Caco-2 (cell line): Measurements from ENCODE around the gene NFATC2. TPM values are rescaled to one million over a fixed set of nuclear protein-coding genes. Genes with fewer than 3 reads are reported as not detected.

ENCODE experiments used
- BruUV-seq: library from RNA; stranded (reverse); fragments of 400-500 nt; replicated peaks from 2 replicates; lab custom pipeline; 2021; lab: Mats Ljungman, UMichigan
- CTCF ChIA-PET: fragments of 300-600 bp; sonication (Branson Sonifier 250); formaldehyde crosslinking; loops from one replicate; lab custom pipeline; 2022; ENCODE audit warnings: antibody characterized with exemption; lab: Charles Lee
- POLR2A ChIA-PET: fragments of 300-600 bp; sonication (Branson Sonifier 250); formaldehyde crosslinking; loops from one replicate; lab custom pipeline; 2022; ENCODE audit warnings: antibody characterized with exemption; lab: Charles Lee
- DNase-seq, 2 experiments: peaks; one replicate each; pipeline versions ENCODE4 v3.0.0 to v3.0.0-alpha.2; 2020 to 2022
- H3K27me3 ChIP-seq: replicated peaks from 2 replicates; pipeline ENCODE4 v1.6.0; 2011; ENCODE audit warnings: low read length; ENCODE audit not compliant: control insufficient read depth, insufficient read depth
- H3K36me3 ChIP-seq: 2 replicates; pipeline ENCODE4 v1.5.1; 2011; ENCODE audit warnings: low read length; ENCODE audit not compliant: control insufficient read depth, insufficient read depth
- H3K4me1 ChIP-seq: fragments of 250-450 bp; sonication (Bioruptor Pico); 2 replicates; pipeline ENCODE4 v1.5.1; 2020; ENCODE audit warnings: mild to moderate bottlenecking
- H3K4me3 ChIP-seq: 2 replicates; pipeline ENCODE4 v1.5.1; 2011; ENCODE audit warnings: low read depth, mild to moderate bottlenecking, control low read depth, low read length
- H3K9me3 ChIP-seq: fragments of 250-450 bp; sonication (Bioruptor Pico); 2 replicates; pipeline ENCODE4 v1.5.1; 2020; ENCODE audit warnings: mild to moderate bottlenecking, moderate library complexity
- H3K27ac Mint-ChIP-seq: one replicate; pipeline ENCODE4 v1.8.0; 2022; ENCODE audit warnings: mixed read lengths; ENCODE audit not compliant: unreplicated experiment
- H3K27me3 Mint-ChIP-seq: one replicate; pipeline ENCODE4 v1.8.0; 2022; ENCODE audit warnings: mixed read lengths; ENCODE audit not compliant: insufficient read depth, unreplicated experiment
- H3K36me3 Mint-ChIP-seq: one replicate; pipeline ENCODE4 v1.8.0; 2022; ENCODE audit warnings: mild to moderate bottlenecking, mixed read lengths; ENCODE audit not compliant: insufficient read depth, unreplicated experiment
- H3K4me1 Mint-ChIP-seq: one replicate; pipeline ENCODE4 v1.8.0; 2022; ENCODE audit warnings: low read depth, mixed read lengths; ENCODE audit not compliant: unreplicated experiment
- H3K4me3 Mint-ChIP-seq: one replicate; pipeline ENCODE4 v1.8.0; 2022; ENCODE audit warnings: mild to moderate bottlenecking, moderate library complexity, mixed read lengths; ENCODE audit not compliant: unreplicated experiment
- H3K9me3 Mint-ChIP-seq: one replicate; pipeline ENCODE4 v1.8.0; 2022; ENCODE audit warnings: mixed read lengths; ENCODE audit not compliant: unreplicated experiment
- intact Hi-C: fragments of 100-400 bp; cut with micrococcal nuclease; formaldehyde crosslinking; loops from one replicate; pipeline ENCODE4 v1.10.0; 2022; ENCODE audit not compliant: unreplicated experiment
- total RNA-seq: library from RNA; stranded (reverse); gene quantifications from 2 replicates; pipeline ENCODE4 v1.2.3, GENCODE V29; 2022
- TF ChIP-seq, protein P1 (sequence below), 2 experiments: fragments of 200-600 bp in 1 of 2; IDR thresholded peaks; 1 replicate in 1 of 2; 2 replicates in 1 of 2; pipeline versions ENCODE4 v1.5.1 to v1.8.0; 2011 to 2022; ENCODE audit warnings: antibody characterized with exemption in 1 of 2, control low read depth in 1 of 2, inconsistent platforms in 1 of 2, low read depth in 1 of 2, low read length in 1 of 2, mild to moderate bottlenecking in 1 of 2, moderate library complexity in 1 of 2; ENCODE audit not compliant: insufficient read depth in 1 of 2, severe bottlenecking in 1 of 2, unreplicated experiment in 1 of 2

NFATC2 gene
- total RNA-seq, 1 experiment from 2014 or later = 20.8 TPM

DNA sequence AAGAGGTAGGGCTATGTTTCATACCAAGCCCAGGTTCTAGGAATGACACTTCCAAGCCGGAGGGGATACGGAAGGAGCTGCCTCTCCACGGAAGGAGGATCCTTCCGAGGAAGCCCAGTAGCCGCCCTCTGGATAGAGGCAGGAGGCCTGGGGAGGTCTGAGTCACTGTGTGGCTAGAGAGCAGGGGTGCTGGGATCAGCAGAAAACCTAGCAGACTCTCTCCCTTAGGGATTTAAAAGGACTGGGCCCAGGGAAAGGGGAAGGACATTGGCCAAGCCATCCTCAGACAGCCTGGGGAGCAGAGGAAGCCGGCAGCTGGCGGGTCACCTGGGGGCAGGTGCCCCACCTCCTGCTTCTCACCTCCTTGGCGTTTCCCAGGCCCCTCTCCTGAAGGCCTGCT, 36.6 kb upstream of the NFATC2 start:
- Mint-ChIP-seq H3K4me3 (no peak overlapping the region), H3K4me1 (peaks cover 7% of the 10 kb centered on the region), H3K27ac (no peak overlapping the region), H3K27me3 (no peaks in the 10 kb centered on the region), H3K36me3 (no peaks in the 10 kb centered on the region), H3K9me3 (no peaks in the 10 kb centered on the region)
- Histone ChIP-seq H3K9me3 (no peaks in the 10 kb centered on the region), H3K4me1 (no peaks in the 10 kb centered on the region), H3K36me3 (no peaks in the 10 kb centered on the region), H3K4me3 (no peak overlapping the region), H3K27me3 (no peaks in the 10 kb centered on the region)
- BruUV-seq = no TSS peak
- CTCF ChIA-PET = no interaction called here
- intact Hi-C loops = no loop called here
- TF ChIP-seq, protein P1, sequence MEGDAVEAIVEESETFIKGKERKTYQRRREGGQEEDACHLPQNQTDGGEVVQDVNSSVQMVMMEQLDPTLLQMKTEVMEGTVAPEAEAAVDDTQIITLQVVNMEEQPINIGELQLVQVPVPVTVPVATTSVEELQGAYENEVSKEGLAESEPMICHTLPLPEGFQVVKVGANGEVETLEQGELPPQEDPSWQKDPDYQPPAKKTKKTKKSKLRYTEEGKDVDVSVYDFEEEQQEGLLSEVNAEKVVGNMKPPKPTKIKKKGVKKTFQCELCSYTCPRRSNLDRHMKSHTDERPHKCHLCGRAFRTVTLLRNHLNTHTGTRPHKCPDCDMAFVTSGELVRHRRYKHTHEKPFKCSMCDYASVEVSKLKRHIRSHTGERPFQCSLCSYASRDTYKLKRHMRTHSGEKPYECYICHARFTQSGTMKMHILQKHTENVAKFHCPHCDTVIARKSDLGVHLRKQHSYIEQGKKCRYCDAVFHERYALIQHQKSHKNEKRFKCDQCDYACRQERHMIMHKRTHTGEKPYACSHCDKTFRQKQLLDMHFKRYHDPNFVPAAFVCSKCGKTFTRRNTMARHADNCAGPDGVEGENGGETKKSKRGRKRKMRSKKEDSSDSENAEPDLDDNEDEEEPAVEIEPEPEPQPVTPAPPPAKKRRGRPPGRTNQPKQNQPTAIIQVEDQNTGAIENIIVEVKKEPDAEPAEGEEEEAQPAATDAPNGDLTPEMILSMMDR (IDR thresholded peaks at IDR 0.05; ENCODE audit: insufficient read depth in 1 of 2, low read depth in 1 of 2, low read length in 1 of 2, severe bottlenecking in 1 of 2, unreplicated experiment in 1 of 2) = no peak
- POLR2A ChIA-PET = no interaction called here
- no peak for DNase-seq

- H3K9me3 Mint-ChIP-seq = no peaks in the 10 kb centered on the region
- CTCF ChIA-PET = interaction anchor here (0.6 to 0.8 kb wide), 2 partner anchors 17 to 589 kb away, joined by 3 to 4 read pairs; no protein-coding TSS in a partner anchor
Measured at GRCh38 chr20:51578145-51578459, 35.6 kb upstream of the NFATC2 start.

DNA sequence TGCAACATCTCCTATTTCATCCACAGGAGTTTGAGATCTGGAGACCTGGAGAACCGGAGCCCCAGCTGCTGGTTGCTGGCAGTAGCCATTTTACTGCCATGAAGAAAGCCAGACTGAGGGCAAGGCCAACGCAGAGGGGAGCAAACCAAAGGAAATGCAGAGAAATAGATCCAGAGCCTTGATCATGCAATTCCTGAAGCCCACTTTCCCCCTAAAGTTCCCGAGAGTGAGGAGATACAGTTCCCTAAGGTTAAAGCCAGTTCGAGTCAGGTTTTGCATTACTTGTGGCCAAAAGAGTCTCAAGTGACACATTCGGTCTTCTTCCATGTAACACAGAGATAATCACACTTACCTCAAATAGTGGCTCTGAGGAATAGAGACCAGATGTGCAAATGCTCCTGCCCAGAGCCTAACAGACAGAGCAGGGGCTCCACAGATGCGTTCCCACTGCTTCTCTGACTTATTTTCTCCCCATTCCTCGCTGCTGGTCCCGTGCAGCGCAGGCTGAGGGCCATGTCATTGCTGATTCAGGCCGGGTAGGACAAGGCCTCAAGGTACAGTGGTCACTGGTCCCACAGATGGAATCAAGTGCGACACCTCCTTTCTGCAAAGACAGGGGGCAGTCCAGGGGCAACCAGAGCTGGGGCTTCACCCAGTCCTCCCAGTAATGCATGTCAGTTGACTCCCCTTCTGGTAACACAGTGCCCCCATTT, 35.1 kb upstream of the NFATC2 start:
- H3K4me1 ChIP-seq = no peaks in the 10 kb centered on the region
- no peak overlapping the region for H3K4me3 ChIP-seq
- intact Hi-C loops = no loop called here
- TF ChIP-seq, protein P1 (IDR thresholded peaks at IDR 0.05; ENCODE audit: insufficient read depth in 1 of 2, low read depth in 1 of 2, low read length in 1 of 2, severe bottlenecking in 1 of 2, unreplicated experiment in 1 of 2) = peak in 1 of 2 experiments; percentile 25
- Mint-ChIP-seq H3K36me3 (no peaks in the 10 kb centered on the region), H3K4me1 (peaks cover 7% of the 10 kb centered on the region), H3K4me3 (no peak overlapping the region), H3K9me3 (no peaks in the 10 kb centered on the region), H3K27ac (no peak overlapping the region), H3K27me3 (no peaks in the 10 kb centered on the region)
- BruUV-seq = no TSS peak
- H3K27me3 ChIP-seq = no peaks in the 10 kb centered on the region
- CTCF ChIA-PET = interaction anchor here (0.6 to 0.8 kb wide), 2 partner anchors 17 to 589 kb away, joined by 3 to 4 read pairs; no protein-coding TSS in a partner anchor
- DNase-seq = no peak
- H3K9me3 ChIP-seq = no peaks in the 10 kb centered on the region
- POLR2A ChIA-PET = no interaction called here
- no peaks in the 10 kb centered on the region for H3K36me3 ChIP-seq

More at GRCh38 chr20:51578145-51578459, 35.6 kb upstream of the NFATC2 start:
- Mint-ChIP-seq H3K4me3 (no peak overlapping the region), H3K27me3 (no peaks in the 10 kb centered on the region), H3K36me3 (no peaks in the 10 kb centered on the region), H3K27ac (no peak overlapping the region), H3K4me1 (peaks cover 7% of the 10 kb centered on the region)
- Histone ChIP-seq H3K36me3 (no peaks in the 10 kb centered on the region), H3K9me3 (no peaks in the 10 kb centered on the region), H3K27me3 (no peaks in the 10 kb centered on the region), H3K4me1 (no peaks in the 10 kb centered on the region), H3K4me3 (no peak overlapping the region)
- DNase-seq = no peak
- TF ChIP-seq, protein P1 (IDR thresholded peaks at IDR 0.05; ENCODE audit: insufficient read depth in 1 of 2, low read depth in 1 of 2, low read length in 1 of 2, severe bottlenecking in 1 of 2, unreplicated experiment in 1 of 2) = no peak
- intact Hi-C loops = no loop called here
- BruUV-seq = no TSS peak
- POLR2A ChIA-PET = no interaction called here
